Measurements from ENCODE around the gene ZFP36L2. TPM values are rescaled to one million over a fixed set of nuclear protein-coding genes. Genes with fewer than 3 reads are reported as not detected.
"Not testable (repeated sequence)": the region's sequence is repeated elsewhere in the genome, so short reads cannot be mapped to it uniquely, and the experiment has no call there.

ZFP36L2 gene
- polyA plus RNA-seq, 3 donors: 44.6 to 165 (median 125) TPM

- 80 to 92% (median 80%) methylated on average over 5 of the region's 5 CpGs for WGBS, 3 donors
- H3K27ac ChIP-seq (ENCODE audit: low read depth, low read length): no peak overlapping the region
Observed at GRCh38 chr2:43197588-43197896, 28.9 kb downstream of the ZFP36L2 start.

- 56 to 74% (median 59%) methylated on average over 12 of the region's 12 CpGs for WGBS, 3 donors
- H3K27ac ChIP-seq (ENCODE audit: low read depth, low read length): no peak overlapping the region
Observed at GRCh38 chr2:43196768-43197587, 29.4 kb downstream of the ZFP36L2 start.

- H3K27ac ChIP-seq (ENCODE audit: low read depth, low read length): no peak overlapping the region
- 35 to 73% (median 69%) methylated on average over 12 to 13 of the region's 13 CpGs for WGBS, 3 donors
Observed at GRCh38 chr2:43194121-43194869, 32.1 kb downstream of the ZFP36L2 start.

- 20 to 73% (median 70%) methylated on average over 4 of the region's 4 CpGs for WGBS, 3 donors
- H3K27ac ChIP-seq (ENCODE audit: low read depth, low read length): no peak overlapping the region
Observed at GRCh38 chr2:43193652-43194120, 32.7 kb downstream of the ZFP36L2 start.

- WGBS, 3 donors: 72 to 92% (median 91%) methylated on average over 12 of the region's 12 CpGs
- H3K27ac ChIP-seq (ENCODE audit: low read depth, low read length): no peak overlapping the region
Observed at GRCh38 chr2:43192744-43193651, 33.4 kb downstream of the ZFP36L2 start.

GRCh38 chr2:43191947-43192516, 34.4 kb downstream of the ZFP36L2 start:
- no peak overlapping the region for H3K27ac ChIP-seq (ENCODE audit: low read depth, low read length)
- WGBS, 3 donors: 68 to 87% (median 84%) methylated on average over 3 of the region's 3 CpGs

GRCh38 chr2:43190311-43191052, 35.9 kb downstream of the ZFP36L2 start:
- 83 to 91% (median 86%) methylated on average over 10 of the region's 10 CpGs for WGBS, 3 donors
- no peak overlapping the region for H3K27ac ChIP-seq (ENCODE audit: low read depth, low read length)

GRCh38 chr2:43189861-43190260, 36.5 kb downstream of the ZFP36L2 start:
- 85 to 94% (median 93%) methylated on average over 7 of the region's 7 CpGs for WGBS, 3 donors
- not testable (repeated sequence) for H3K27ac ChIP-seq (ENCODE audit: low read depth, low read length)

GRCh38 chr2:43188561-43189386, 37.6 kb downstream of the ZFP36L2 start:
- WGBS, 3 donors: 92 to 94% (median 92%) methylated on average over 16 of the region's 16 CpGs
- H3K27ac ChIP-seq (ENCODE audit: low read depth, low read length): no peak overlapping the region

GRCh38 chr2:43186679-43187374, 39.6 kb downstream of the ZFP36L2 start:
- 57 to 85% (median 60%) methylated on average over 12 of the region's 12 CpGs for WGBS, 3 donors

GRCh38 chr2:43186321-43186678, 40.1 kb downstream of the ZFP36L2 start:
- 89 to 94% (median 92%) methylated on average over 6 of the region's 6 CpGs for WGBS, 3 donors
- no peak overlapping the region for H3K27ac ChIP-seq (ENCODE audit: low read depth, low read length)

More at GRCh38 chr2:43186679-43187374, 39.6 kb downstream of the ZFP36L2 start:
- H3K27ac ChIP-seq (ENCODE audit: low read depth, low read length): no peak overlapping the region

GRCh38 chr2:43185146-43185545, 41.3 kb downstream of the ZFP36L2 start:
- WGBS, 3 donors: 70 to 89% (median 86%) methylated on average over 4 of the region's 4 CpGs
- H3K27ac ChIP-seq (ENCODE audit: low read depth, low read length): no peak overlapping the region

GRCh38 chr2:43184339-43184895, 42.0 kb downstream of the ZFP36L2 start:
- WGBS, 3 donors: 82 to 91% (median 89%) methylated on average over 12 of the region's 12 CpGs
- no peak overlapping the region for H3K27ac ChIP-seq (ENCODE audit: low read depth, low read length)

GRCh38 chr2:43183743-43184142, 42.7 kb downstream of the ZFP36L2 start:
- H3K27ac ChIP-seq (ENCODE audit: low read depth, low read length): no peak overlapping the region
- 72 to 81% (median 73%) methylated on average over 5 of the region's 5 CpGs for WGBS, 3 donors

- WGBS, 3 donors: 97 to 99% (median 98%) methylated on average over 8 of the region's 8 CpGs
- H3K27ac ChIP-seq (ENCODE audit: low read depth, low read length): no peak overlapping the region
Observed at GRCh38 chr2:43180897-43181296, 45.5 kb downstream of the ZFP36L2 start.

GRCh38 chr2:43179942-43180341, 46.5 kb downstream of the ZFP36L2 start:
- no peak overlapping the region for H3K27ac ChIP-seq (ENCODE audit: low read depth, low read length)
- 84 to 92% (median 90%) methylated on average over 8 of the region's 8 CpGs for WGBS, 3 donors
